Upper lobe of right lung (tissue), 1 donor: Measurements from ENCODE around the gene ARR3. TPM values are rescaled to one million over a fixed set of nuclear protein-coding genes. Genes with fewer than 3 reads are reported as not detected.
"Not testable (repeated sequence)": the region's sequence is repeated elsewhere in the genome, so short reads cannot be mapped to it uniquely, and the experiment has no call there.

ENCODE experiments used
- ATAC-seq: fragments of 200-7000 bp; cut with Tn5 transposase; one replicate; pipeline ENCODE4 v1.9.1; 2020; ENCODE audit warnings: mild to moderate bottlenecking, moderate library complexity
- DNase-seq: peaks from one replicate; pipeline ENCODE4 v3.0.0-alpha.2; 2020
- H3K27ac ChIP-seq: fragments of 200-600 bp; one replicate; pipeline ENCODE4 v1.8.0; 2022
- H3K27me3 ChIP-seq: fragments of 200-600 bp; one replicate; pipeline ENCODE4 v1.8.0; 2022; ENCODE audit warnings: mild to moderate bottlenecking
- H3K36me3 ChIP-seq: fragments of 200-600 bp; one replicate; pipeline ENCODE4 v1.8.0; 2022
- H3K4me1 ChIP-seq: fragments of 200-600 bp; one replicate; pipeline ENCODE4 v1.8.0; 2022
- H3K4me3 ChIP-seq: fragments of 200-600 bp; one replicate; pipeline ENCODE4 v1.8.0; 2022; ENCODE audit warnings: mild to moderate bottlenecking
- H3K9me3 ChIP-seq: fragments of 200-600 bp; one replicate; pipeline ENCODE4 v1.8.0; 2022
- intact Hi-C: fragments of 100-400 bp; cut with DNase I; formaldehyde crosslinking; loops from one replicate; pipeline ENCODE4 v1.11.0; 2022
- total RNA-seq: library from RNA; stranded (reverse); fragmentation: NEBNext Ultra II Directional; extraction: Animal tissue kit (Norgen Biotek cat#: 25700); gene quantifications from one replicate; pipeline ENCODE4 v1.2.1, GENCODE V29; 2021
- TF ChIP-seq, protein P1 (sequence below): fragments of 200-600 bp; IDR thresholded peaks from one replicate; pipeline ENCODE4 v1.8.0; 2022; ENCODE audit warnings: antibody characterized with exemption
- donor health status: DM: no; HTN: yes; CAD: no; lungs with severe emphysema.

Gene ARR3
- total RNA-seq, 1 donor from 2014 or later: not detected

GRCh38 chrX:70234355-70234754 lies 33.8 kb upstream of the ARR3 start, which contains the start of gene AWAT1:
Gene AWAT1, plus strand, starts transcription at chrX:70234655. Its CDS starts 41 bp downstream, at chrX:70234696.
- no peak within 1 kb of the TSS for H3K4me3 ChIP-seq
- H3K9me3 ChIP-seq: no peaks in the 10 kb centered on the region
- H3K4me1 ChIP-seq: no peaks in the 10 kb centered on the region
- ATAC-seq (no peak), DNase-seq (no peak)
- no peak within 1 kb of the TSS for H3K27ac ChIP-seq
- TF ChIP-seq, protein P1, sequence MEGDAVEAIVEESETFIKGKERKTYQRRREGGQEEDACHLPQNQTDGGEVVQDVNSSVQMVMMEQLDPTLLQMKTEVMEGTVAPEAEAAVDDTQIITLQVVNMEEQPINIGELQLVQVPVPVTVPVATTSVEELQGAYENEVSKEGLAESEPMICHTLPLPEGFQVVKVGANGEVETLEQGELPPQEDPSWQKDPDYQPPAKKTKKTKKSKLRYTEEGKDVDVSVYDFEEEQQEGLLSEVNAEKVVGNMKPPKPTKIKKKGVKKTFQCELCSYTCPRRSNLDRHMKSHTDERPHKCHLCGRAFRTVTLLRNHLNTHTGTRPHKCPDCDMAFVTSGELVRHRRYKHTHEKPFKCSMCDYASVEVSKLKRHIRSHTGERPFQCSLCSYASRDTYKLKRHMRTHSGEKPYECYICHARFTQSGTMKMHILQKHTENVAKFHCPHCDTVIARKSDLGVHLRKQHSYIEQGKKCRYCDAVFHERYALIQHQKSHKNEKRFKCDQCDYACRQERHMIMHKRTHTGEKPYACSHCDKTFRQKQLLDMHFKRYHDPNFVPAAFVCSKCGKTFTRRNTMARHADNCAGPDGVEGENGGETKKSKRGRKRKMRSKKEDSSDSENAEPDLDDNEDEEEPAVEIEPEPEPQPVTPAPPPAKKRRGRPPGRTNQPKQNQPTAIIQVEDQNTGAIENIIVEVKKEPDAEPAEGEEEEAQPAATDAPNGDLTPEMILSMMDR: no peak
- intact Hi-C loops: no loop called here
- H3K36me3 ChIP-seq: no peaks in the 10 kb centered on the region
- H3K27me3 ChIP-seq: no peaks in the 10 kb centered on the region

GRCh38 chrX:70240751-70241150 lies 27.4 kb upstream of the ARR3 start:
- TF ChIP-seq, protein P1: no peak
- DNase-seq: no peak
- Histone ChIP-seq H3K27ac (no peak overlapping the region), H3K9me3 (no peaks in the 10 kb centered on the region), H3K4me3 (no peak overlapping the region), H3K4me1 (no peaks in the 10 kb centered on the region), H3K36me3 (no peaks in the 10 kb centered on the region), H3K27me3 (no peaks in the 10 kb centered on the region)
- ATAC-seq: no peak
- intact Hi-C loops: no loop called here

GRCh38 chrX:70241501-70241900 lies 26.6 kb upstream of the ARR3 start:
- H3K27me3 ChIP-seq: no peaks in the 10 kb centered on the region

GRCh38 chrX:70243601-70244000 lies 24.5 kb upstream of the ARR3 start:
- H3K4me1 ChIP-seq, H3K36me3 ChIP-seq, H3K27me3 ChIP-seq, intact Hi-C loops, H3K27ac ChIP-seq, H3K4me3 ChIP-seq, H3K9me3 ChIP-seq, ATAC-seq, DNase-seq: not testable (repeated sequence)

More at GRCh38 chrX:70241501-70241900, 26.6 kb upstream of the ARR3 start:
- no peaks in the 10 kb centered on the region for H3K9me3 ChIP-seq
- ATAC-seq: no peak
- TF ChIP-seq, protein P1: no peak
- H3K4me1 ChIP-seq: no peaks in the 10 kb centered on the region
- no peaks in the 10 kb centered on the region for H3K36me3 ChIP-seq
- H3K27ac ChIP-seq: no peak overlapping the region
- intact Hi-C loops: no loop called here
- H3K4me3 ChIP-seq: no peak overlapping the region
- DNase-seq: no peak

GRCh38 chrX:70244881-70245280 lies 23.3 kb upstream of the ARR3 start:
- Histone ChIP-seq H3K36me3 (no peaks in the 10 kb centered on the region), H3K27me3 (no peaks in the 10 kb centered on the region), H3K4me3 (no peak overlapping the region), H3K4me1 (no peaks in the 10 kb centered on the region), H3K9me3 (no peaks in the 10 kb centered on the region), H3K27ac (no peak overlapping the region)
- ATAC-seq: no peak
- intact Hi-C loops: no loop called here
- no peak for DNase-seq
- TF ChIP-seq, protein P1: no peak

- Histone ChIP-seq H3K9me3 (no peaks in the 10 kb centered on the region), H3K36me3 (no peaks in the 10 kb centered on the region), H3K4me3 (no peak overlapping the region), H3K27ac (no peak overlapping the region), H3K27me3 (no peaks in the 10 kb centered on the region), H3K4me1 (no peaks in the 10 kb centered on the region)
- DNase-seq: no peak
- TF ChIP-seq, protein P1: no peak
- intact Hi-C loops: no loop called here
- no peak for ATAC-seq
Measured at GRCh38 chrX:70247252-70247651, 20.9 kb upstream of the ARR3 start.
